A549 treated with DMSO at 1 μM for 4 hours (cell line): ENCODE measurements around the gene TMEM190. TPM values are rescaled to one million over a fixed set of nuclear protein-coding genes. Genes with fewer than 3 reads are reported as not detected.

Source experiments
- total RNA-seq: library from RNA; stranded (reverse); fragments of 200-300 nt; extraction: Qiagen RNA extraction; gene quantifications from 5 replicates; pipeline ENCODE4 v1.2.3, GENCODE V29; 2022; ENCODE audit warnings: low read depth

TMEM190 gene
- total RNA-seq: 1.2 to 3.3 TPM (median 2.2 TPM) in 5 replicates

GRCh38 chr19:55376241-55376933, at the start of gene TMEM190:
TSS of gene TMEM190 (plus strand) at chr19:55376826. CDS start at chr19:55376854, 28 bp downstream.

GRCh38 chr19:55339105-55339888, 37.3 kb upstream of the TMEM190 start, which contains the start of gene KMT5C:
TSS of gene KMT5C (plus strand) at chr19:55339876. CDS start at chr19:55341937, 2,061 bp downstream.

GRCh38 chr19:55354698-55355212, 21.9 kb upstream of the TMEM190 start, which contains the start of gene COX6B2:
TSS of gene COX6B2 (minus strand) at chr19:55354719. CDS start at chr19:55354521, 198 bp downstream.

GRCh38 chr19:55362990-55363716, 13.5 kb upstream of the TMEM190 start, which contains the start of gene GARIN5B:
TSS of gene GARIN5B (minus strand) at chr19:55363260. CDS start at chr19:55363066, 194 bp downstream.

GRCh38 chr19:55370305-55370988, 6.2 kb upstream of the TMEM190 start, which contains the start of gene IL11:
TSS of gene IL11 (minus strand) at chr19:55370463. CDS start at chr19:55370310, 153 bp downstream.

GRCh38 chr19:55384131-55384919, 7.7 kb downstream of the TMEM190 start, which contains the start of gene TMEM238:
TSS of gene TMEM238 (minus strand) at chr19:55384292. CDS start at chr19:55384259, 33 bp downstream.

GRCh38 chr19:55385724-55386492, 9.3 kb downstream of the TMEM190 start, which contains the start of gene RPL28:
TSS of gene RPL28 (plus strand) at chr19:55385932. CDS start at chr19:55386358, 426 bp downstream.

GRCh38 chr19:55407550-55407799, 30.8 kb downstream of the TMEM190 start, which contains the start of gene UBE2S:
TSS of gene UBE2S (minus strand) at chr19:55407788. CDS start at chr19:55407589, 199 bp downstream.

Other genes with a start within 250 kb of the TMEM190 start
- gene TNNT1, start 227.6 kb upstream of the TMEM190 start, total RNA-seq: 116 to 141 TPM (median 128 TPM) in 5 replicates
- 7.0 to 9.0 TPM (median 8.4 TPM) in 5 replicates for gene TNNI3, start 219.1 kb upstream of the TMEM190 start, total RNA-seq
- gene DNAAF3, start 210.2 kb upstream of the TMEM190 start, total RNA-seq: 5.6 to 6.5 TPM (median 6.0 TPM) in 5 replicates
- gene SYT5, start 196.5 kb upstream of the TMEM190 start, total RNA-seq: 2.5 to 5.1 TPM (median 3.9 TPM) in 5 replicates
- 3.7 to 7.4 TPM (median 4.9 TPM) in 5 replicates for gene PTPRH, start 167.3 kb upstream of the TMEM190 start, total RNA-seq
- gene TMEM86B, start 148.1 kb upstream of the TMEM190 start, total RNA-seq: 3.2 to 7.0 TPM (median 4.7 TPM) in 5 replicates
- gene PPP6R1, start 117.8 kb upstream of the TMEM190 start, total RNA-seq: 93.5 to 137 TPM (median 122 TPM) in 5 replicates
- gene HSPBP1, start 96.7 kb upstream of the TMEM190 start, total RNA-seq: 118 to 148 TPM (median 139 TPM) in 5 replicates
- 3.4 to 5.4 TPM (median 4.8 TPM) in 5 replicates for gene BRSK1, start 92.8 kb upstream of the TMEM190 start, total RNA-seq
- gene TMEM150B, start 51.5 kb upstream of the TMEM190 start, total RNA-seq: not detected in 5 replicates
- gene KMT5C, start 37.0 kb upstream of the TMEM190 start, total RNA-seq: 7.5 to 12.2 TPM (median 9.8 TPM) in 5 replicates
- gene COX6B2, start 22.1 kb upstream of the TMEM190 start, total RNA-seq: 0.93 to 1.6 TPM (median 1.0 TPM) in 5 replicates
- 0.11 to 0.24 TPM (median 0.18 TPM) in 5 replicates for gene GARIN5B, start 13.6 kb upstream of the TMEM190 start, total RNA-seq
- gene IL11, start 6.4 kb upstream of the TMEM190 start, total RNA-seq: 80.6 to 115 TPM (median 100 TPM) in 5 replicates
- 2.3 to 10.5 TPM (median 6.4 TPM) in 5 replicates for gene TMEM238, start 7.5 kb downstream of the TMEM190 start, total RNA-seq
- 2,493 to 3,190 TPM (median 2,735 TPM) in 5 replicates for gene RPL28, start 9.1 kb downstream of the TMEM190 start, total RNA-seq
- 269 to 476 TPM (median 433 TPM) in 5 replicates for gene UBE2S, start 31.0 kb downstream of the TMEM190 start, total RNA-seq
- 0.01 TPM in 1 of 5 replicates, not detected in the others for gene SHISA7, start 66.5 kb downstream of the TMEM190 start, total RNA-seq
- 54.0 to 64.5 TPM (median 63.3 TPM) in 5 replicates for gene ISOC2, start 84.8 kb downstream of the TMEM190 start, total RNA-seq
- gene C19orf85, start 87.9 kb downstream of the TMEM190 start, total RNA-seq: not detected in 5 replicates
- gene ZNF628, start 99.8 kb downstream of the TMEM190 start, total RNA-seq: 3.7 to 10.2 TPM (median 6.9 TPM) in 5 replicates
- 38.9 to 58.1 TPM (median 52.3 TPM) in 5 replicates for gene NAT14, start 108.4 kb downstream of the TMEM190 start, total RNA-seq
- 0.57 to 1.6 TPM (median 0.99 TPM) in 5 replicates for gene SSC5D, start 111.6 kb downstream of the TMEM190 start, total RNA-seq
- 2.0 to 2.9 TPM (median 2.2 TPM) in 5 replicates for gene SBK2, start 160.3 kb downstream of the TMEM190 start, total RNA-seq
- 1.7 to 2.4 TPM (median 2.2 TPM) in 5 replicates for gene SBK3, start 168.7 kb downstream of the TMEM190 start, total RNA-seq
- gene ZNF579, start 204.0 kb downstream of the TMEM190 start, total RNA-seq: 14.6 to 28.1 TPM (median 24.1 TPM) in 5 replicates
- 22.2 to 26.3 TPM (median 25.2 TPM) in 5 replicates for gene FIZ1, start 222.7 kb downstream of the TMEM190 start, total RNA-seq
- gene ZNF524, start 223.5 kb downstream of the TMEM190 start, total RNA-seq: 12.1 to 19.8 TPM (median 17.6 TPM) in 5 replicates
- gene ZNF865, start 228.8 kb downstream of the TMEM190 start, total RNA-seq: 7.2 to 14.6 TPM (median 13.0 TPM) in 5 replicates
- gene ZNF784, start 247.7 kb downstream of the TMEM190 start, total RNA-seq: 4.6 to 7.3 TPM (median 6.2 TPM) in 5 replicates